Fibroblast of mammary gland (primary cell): ENCODE results near the gene HAO1.

Source experiments
- DNase-seq: peaks from one replicate; pipeline ENCODE4 v3.0.0-alpha.2; 2010; ENCODE audit warnings: low read depth
- H3K4me3 ChIP-seq: 2 replicates; pipeline ENCODE4 v1.5.1; 2011; ENCODE audit warnings: low read depth, mild to moderate bottlenecking, low read length, moderate library complexity; ENCODE audit not compliant: control insufficient read depth
- CTCF ChIP-seq: conservative IDR thresholded peaks from 2 replicates; pipeline ENCODE4 v1.5.1; 2011; ENCODE audit warnings: low read depth, low read length, inconsistent platforms; ENCODE audit not compliant: control insufficient read depth, insufficient read depth

HAO1 gene

GRCh38 chr20:7855545-7855944, 84.7 kb downstream of the HAO1 start:
- no peak for TF ChIP-seq CTCF
- no peak for DNase-seq
- H3K4me3 ChIP-seq, result no peak overlapping the region

DNA sequence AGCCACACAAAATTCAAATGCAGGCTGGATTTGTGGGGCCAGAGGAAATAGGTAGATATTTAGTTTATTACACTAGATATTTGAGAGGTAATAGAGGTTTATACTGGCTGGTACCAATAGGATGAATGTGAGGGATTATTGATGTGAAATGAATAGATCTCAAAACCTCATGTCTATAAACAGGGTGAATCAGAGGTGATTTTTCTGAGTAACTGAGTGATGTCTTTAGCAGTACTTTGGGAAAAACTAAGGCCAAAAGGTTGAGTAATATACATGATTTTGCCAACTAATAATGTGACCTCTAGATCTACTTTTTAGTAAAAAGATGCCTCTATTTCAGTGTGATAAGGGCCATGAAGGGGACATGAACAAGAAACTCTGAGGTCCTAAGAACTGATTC, 86.8 kb downstream of the HAO1 start:
- peak; percentile 63 for DNase-seq

GRCh38 chr20:7850775-7851490, 89.3 kb downstream of the HAO1 start:
- peak; percentile 90 for DNase-seq
- no peak for TF ChIP-seq CTCF
- no peak overlapping the region for H3K4me3 ChIP-seq

More for the DNA sequence above, 86.8 kb downstream of the HAO1 start:
- no peak overlapping the region for H3K4me3 ChIP-seq
- no peak for TF ChIP-seq CTCF

- DNase-seq, result no peak
- no peak for TF ChIP-seq CTCF
- no peak overlapping the region for H3K4me3 ChIP-seq
Observed at GRCh38 chr20:7849675-7850074, 90.6 kb downstream of the HAO1 start.

DNA sequence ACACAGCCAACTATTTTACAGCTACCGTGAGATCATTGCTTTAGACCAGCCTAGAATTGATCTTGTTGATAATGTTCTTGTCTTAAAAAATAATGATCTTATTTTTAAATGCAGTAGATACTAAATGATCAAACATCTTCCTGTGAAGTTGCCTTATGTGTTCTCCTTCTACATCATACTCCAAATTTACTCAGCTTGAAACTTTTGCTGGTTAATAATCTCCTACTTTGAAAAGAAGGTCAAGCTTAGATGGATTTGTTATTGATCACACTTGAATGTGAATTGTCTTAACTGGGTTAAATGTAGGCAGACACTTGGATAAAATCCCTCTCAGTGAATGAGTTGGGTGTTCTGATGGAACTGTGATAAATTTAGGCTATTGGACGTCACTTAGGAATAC, 91.9 kb downstream of the HAO1 start:
- H3K4me3 ChIP-seq, result no peak overlapping the region
- no peak for TF ChIP-seq CTCF
- DNase-seq, result no peak

DNA sequence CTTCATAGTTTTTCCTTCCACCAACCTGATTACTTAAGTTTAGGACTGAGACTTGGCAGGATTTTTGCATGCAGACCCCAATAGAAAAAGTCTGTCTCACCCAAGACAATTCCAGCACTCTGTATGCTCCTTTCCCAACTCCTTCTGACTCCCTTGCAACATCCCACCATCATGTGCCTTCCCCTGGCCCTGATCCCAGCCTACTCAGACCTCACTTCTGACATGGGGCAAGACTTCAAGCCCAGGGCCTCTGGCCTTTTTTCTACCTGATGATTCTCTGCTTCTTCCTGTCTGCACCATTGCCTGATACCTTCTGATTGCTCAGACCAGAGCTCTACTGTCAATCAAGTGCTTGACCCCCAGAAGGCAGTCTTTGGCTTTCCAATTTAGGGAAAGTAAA, 96.6 kb downstream of the HAO1 start:
- DNase-seq, result peak; percentile 87
- H3K4me3 ChIP-seq, result no peak overlapping the region
- TF ChIP-seq CTCF, result no peak

DNA sequence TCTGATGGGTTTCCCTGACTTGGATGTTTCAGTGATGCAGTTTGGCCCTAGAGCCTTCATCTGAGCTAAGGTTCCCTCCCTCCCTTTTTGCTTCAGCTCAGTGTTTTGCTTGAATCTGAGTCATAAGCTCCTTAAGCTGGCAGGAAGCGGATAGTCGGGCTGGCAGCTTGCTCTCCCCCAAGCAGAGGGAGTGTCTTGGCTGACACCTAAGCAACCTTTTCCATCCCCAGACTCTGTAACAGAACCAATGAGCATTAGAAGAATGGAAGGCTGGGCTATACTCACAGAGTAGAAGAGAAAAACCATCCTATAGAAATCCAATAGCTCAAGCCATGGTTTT, 98.3 kb downstream of the HAO1 start:
- peak; percentile 94 for DNase-seq
- no peak overlapping the region for H3K4me3 ChIP-seq
- TF ChIP-seq CTCF, result no peak
